SU-DHL-6 (cell line): Measurements from ENCODE around the gene TMEM244.

Source experiments
- H2AFZ ChIP-seq: fragments of 200-600 bp; sonication (generic); 2 replicates; pipeline ENCODE4 v1.6.1; 2014; ENCODE audit warnings: low read depth, mild to moderate bottlenecking, moderate library complexity, mixed read lengths, antibody characterized with exemption, low read length; ENCODE audit not compliant: severe bottlenecking
- H3F3A ChIP-seq: fragments of 200-600 bp; shearing (Covaris generic); 2 replicates; pipeline ENCODE4 v1.6.0; 2016; ENCODE audit warnings: antibody characterized with exemption, mild to moderate bottlenecking; ENCODE audit not compliant: insufficient read depth
- H3K27ac ChIP-seq: fragments of 200-600 bp; sonication (generic); 2 replicates; pipeline ENCODE4 v1.5.1; 2016; ENCODE audit warnings: low read depth, mild to moderate bottlenecking, low read length, moderate library complexity, mixed read lengths
- H3K27me3 ChIP-seq: fragments of 200-600 bp; sonication (generic), shearing (Covaris generic); 2 replicates; pipeline ENCODE4 v1.6.0; 2014; ENCODE audit warnings: mild to moderate bottlenecking, low read length
- H3K36me3 ChIP-seq: fragments of 200-600 bp; sonication (generic); 2 replicates; pipeline ENCODE4 v1.6.1; 2014; ENCODE audit warnings: mild to moderate bottlenecking, low read length, mixed read lengths
- H3K4me2 ChIP-seq: fragments of 300-600, 200-600 bp; shearing (Covaris generic), sonication (generic); 2 replicates; pipeline ENCODE4 v1.6.0; 2014; ENCODE audit warnings: low read length, low read depth, mild to moderate bottlenecking; ENCODE audit not compliant: poor library complexity, severe bottlenecking
- H3K4me3 ChIP-seq: fragments of 200-600 bp; sonication (generic); 2 replicates; pipeline ENCODE4 v1.5.1; 2014; ENCODE audit warnings: antibody characterized with exemption, low read length, mild to moderate bottlenecking, mixed read lengths; ENCODE audit not compliant: insufficient read depth, poor library complexity, severe bottlenecking
- H3K79me2 ChIP-seq: fragments of 200-600 bp; sonication (generic); 2 replicates; pipeline ENCODE4 v1.6.1; 2014; ENCODE audit warnings: mild to moderate bottlenecking, low read length, moderate library complexity; ENCODE audit not compliant: insufficient read depth
- H3K9ac ChIP-seq: fragments of 200-600 bp; sonication (generic); 2 replicates; pipeline ENCODE4 v1.7.0; 2014; ENCODE audit warnings: mild to moderate bottlenecking, low read length
- H3K9me2 ChIP-seq: fragments of 200-600 bp; sonication (generic); replicated peaks from 2 replicates; pipeline ENCODE4 v1.6.1; 2014; ENCODE audit warnings: low read length; ENCODE audit not compliant: insufficient read depth
- H3K9me3 ChIP-seq: fragments of 200-600 bp; sonication (generic); 2 replicates; pipeline ENCODE4 v1.6.1; 2014; ENCODE audit warnings: low read length, mixed read lengths; ENCODE audit not compliant: insufficient read depth
- H4K20me1 ChIP-seq: fragments of 200-600 bp; sonication (generic); 2 replicates; pipeline ENCODE4 v1.6.1; 2014; ENCODE audit warnings: low read depth, mild to moderate bottlenecking, antibody characterized with exemption, low read length, moderate library complexity, mixed read lengths
- CTCF ChIP-seq: fragments of 200-600 bp; sonication (generic); IDR thresholded peaks from one replicate; pipeline ENCODE4 v1.5.1; 2017; ENCODE audit warnings: antibody characterized with exemption, mild to moderate bottlenecking, low read length, moderate library complexity; ENCODE audit not compliant: insufficient read depth, poor library complexity, severe bottlenecking
- EZH2phosphoT487 ChIP-seq: fragments of 200-600 bp; sonication (generic), shearing (Covaris generic); conservative IDR thresholded peaks from 2 replicates; pipeline ENCODE4 v1.6.1; 2018; ENCODE audit warnings: mild to moderate bottlenecking, antibody characterized with exemption, low read length, moderate library complexity, mixed read lengths

Gene TMEM244

GRCh38 chr6:129785047-129785755, 75.9 kb downstream of the TMEM244 start:
- no peak for TF ChIP-seq EZH2phosphoT487
- TF ChIP-seq CTCF = no peak
- H2AFZ ChIP-seq = no peak overlapping the region
- H3K4me2 ChIP-seq = no peak overlapping the region

More at GRCh38 chr6:129785047-129785755, 75.9 kb downstream of the TMEM244 start:
- Histone ChIP-seq H3K9me2 (no peaks in the 10 kb centered on the region), H4K20me1 (no peaks in the 10 kb centered on the region), H3K27me3 (no peaks in the 10 kb centered on the region), H3K9me3 (no peaks in the 10 kb centered on the region), H3K79me2 (no peaks in the 10 kb centered on the region), H3K27ac (no peak overlapping the region), H3K9ac (no peak overlapping the region), H3K36me3 (no peaks in the 10 kb centered on the region), H3F3A (no peaks in the 10 kb centered on the region), H3K4me3 (no peak overlapping the region)
